K562 (cell line): Measurements from ENCODE around the gene TBXA2R. TPM values are rescaled to one million over a fixed set of nuclear protein-coding genes. Genes with fewer than 3 reads are reported as not detected.

ENCODE experiments used
- FOXK1 ChIP-seq: sonication (generic); formaldehyde crosslinking; IDR thresholded peaks from 2 replicates; pipeline ENCODE4 v1.8.0; 2022; ENCODE audit warnings: missing genetic modification reagents, mild to moderate bottlenecking, borderline replicate concordance
- HCFC1 ChIP-seq: IDR thresholded peaks from 2 replicates; pipeline ENCODE4 v1.6.1; 2012; ENCODE audit warnings: low read depth, low read length, improper control_type of control experiment
- JUN ChIP-seq, 2 experiments: sonication (generic) in 1 of 2; formaldehyde crosslinking in 1 of 2; IDR thresholded peaks; 2 replicates each; pipeline versions ENCODE4 v1.6.1 to v1.8.0; 2012 to 2022; ENCODE audit warnings: borderline replicate concordance in 2 of 2, mild to moderate bottlenecking in 2 of 2, improper control_type of control experiment in 1 of 2, low read depth in 1 of 2, low read length in 1 of 2, missing genetic modification reagents in 1 of 2
- LEF1 ChIP-seq: fragments of 450-650 bp; IDR thresholded peaks from 2 replicates; pipeline ENCODE4 v1.6.1; 2016; ENCODE audit warnings: mild to moderate bottlenecking
- POLR2H ChIP-seq: IDR thresholded peaks from 2 replicates; pipeline ENCODE4 v1.6.1; 2016; ENCODE audit warnings: missing genetic modification characterization, low read depth, mild to moderate bottlenecking, control low read depth, missing compliant biosample characterization, moderate library complexity
- RBM39 ChIP-seq: fragments of 200-400 bp; formaldehyde crosslinking; optimal IDR thresholded peaks from 2 replicates; pipeline ENCODE3; 2018; ENCODE audit warnings: low read depth, low read length
- RERE ChIP-seq: sonication (generic); formaldehyde crosslinking; IDR thresholded peaks from 2 replicates; pipeline ENCODE4 v1.8.0; 2023; ENCODE audit warnings: missing genetic modification reagents, mild to moderate bottlenecking, borderline replicate concordance
- SRF ChIP-seq, 2 experiments: fragments of 250-450, 450-650 bp in 1 of 2; sonication (Bioruptor Pico) in 1 of 2; sonication (generic) in 1 of 2; formaldehyde crosslinking; IDR thresholded peaks; 2 replicates each; pipeline versions ENCODE4 v1.5.0 to v1.5.1; 2020 to 2022; ENCODE audit warnings: mild to moderate bottlenecking in 1 of 2, missing genetic modification reagents in 1 of 2
- STAG1 ChIP-seq: sonication (generic); formaldehyde crosslinking; IDR thresholded peaks from 2 replicates; pipeline ENCODE4 v1.5.0; 2020; ENCODE audit warnings: missing genetic modification reagents, borderline replicate concordance
- TCFL5 ChIP-seq: fragments of 250-450 bp; sonication (Bioruptor Pico); conservative IDR thresholded peaks from 2 replicates; pipeline ENCODE4 v1.6.1; 2021; ENCODE audit warnings: mild to moderate bottlenecking, moderate library complexity, matching md5 sums
- TOE1 ChIP-seq, 2 experiments: fragments of 450-650 bp in 1 of 2; sonication (generic) in 1 of 2; formaldehyde crosslinking in 1 of 2; IDR thresholded peaks; 2 replicates each; pipeline versions ENCODE4 v1.7.1 to v1.8.0; 2016 to 2022; ENCODE audit warnings: borderline replicate concordance in 2 of 2, mild to moderate bottlenecking in 2 of 2, antibody characterized with exemption in 1 of 2, inconsistent platforms in 1 of 2, low read depth in 1 of 2, missing genetic modification reagents in 1 of 2, moderate library complexity in 1 of 2
- ZNF696 ChIP-seq: fragments of 250-450 bp; sonication (Bioruptor Pico); conservative IDR thresholded peaks from 2 replicates; pipeline ENCODE4 v1.4.0; 2020; ENCODE audit warnings: mild to moderate bottlenecking, moderate library complexity
- polyA plus RNA-seq, 8 experiments: library from polyadenylated mRNA; depleted of rRNA in 4 of 8; stranded (reverse) in 5 of 8; unstranded in 3 of 8; fragments of >200 nt; fragmentation: Nextera tagmentation in 2 of 8; fragmentation: Illumina TruSeq in 1 of 8; extraction: Ambion mirVana in 2 of 8; extraction: Trizol in 1 of 8; gene quantifications; 2 replicates each; pipeline versions ENCODE4 v1.2.1 to v1.2.3, GENCODE V29; 2011 to 2014; ENCODE audit warnings: inconsistent platforms in 1 of 8, missing spikeins in 1 of 8
- total RNA-seq, 7 experiments: library from RNA; depleted of rRNA in 6 of 7; stranded (reverse); fragments of >200 nt in 6 of 7; fragmentation: Illumina TruSeq in 2 of 7; extraction: Trizol in 2 of 7; gene quantifications; 2 replicates each; pipeline versions ENCODE4 v1.2.1 to v1.2.3, GENCODE V29; 2011 to 2021; ENCODE audit warnings: low replicate concordance in 1 of 7
- TF ChIP-seq, protein P1 (sequence below): fragments of 450-650 bp; conservative IDR thresholded peaks from 2 replicates; pipeline ENCODE4 v1.6.1; 2016; ENCODE audit warnings: missing genetic modification characterization, low read depth, mild to moderate bottlenecking, missing compliant biosample characterization, moderate library complexity
- TF ChIP-seq, protein P2 (sequence below): fragments of 450-650 bp; IDR thresholded peaks from 2 replicates; pipeline ENCODE4 v1.6.1; 2017; ENCODE audit warnings: antibody characterized with exemption, mild to moderate bottlenecking

TBXA2R gene
- total and polyA plus RNA-seq, 9 of the 15 experiments (the other 6 are each of a cell fraction or from before 2014, with no cell fraction given), result 1.5 to 24.0 (median 2.8) TPM

GRCh38 chr19:3626473-3627350 lies 20.0 kb upstream of the TBXA2R start, which contains the start of gene CACTIN (continued):
- TF ChIP-seq FOXK1 (0 out of 2 replicates have a peak, but pooled peaks have one; percentile 42), STAG1 (CRISPR knock-in tag) (no peak), TCFL5 (CRISPR knock-in tag) (no peak), RBM39 (no peak), HCFC1 (peak; percentile 89), LEF1 (no peak), ZNF696 (CRISPR knock-in tag) (no peak), JUN (IDR thresholded peaks at IDR 0.05; ENCODE audit: borderline replicate concordance, low read depth, low read length) (no peak), JUN (CRISPR knock-in tag; IDR thresholded peaks at IDR 0.05; ENCODE audit: borderline replicate concordance) (no peak; the same call in 1 of the 2 replicates), POLR2H (tag) (no peak), RERE (CRISPR knock-in tag) (0 out of 2 replicates have a peak, but pooled peaks have one; percentile 41), SRF (CRISPR knock-in tag; IDR thresholded peaks at IDR 0.05) (peak in 1 of 2 experiments; percentile 81; a peak in 1 of 4 replicates), TOE1 (IDR thresholded peaks at IDR 0.05; ENCODE audit: borderline replicate concordance) (peak; percentile 98), TOE1 (CRISPR knock-in tag; IDR thresholded peaks at IDR 0.05; ENCODE audit: borderline replicate concordance, low read depth) (no peak)
- TF ChIP-seq, protein P1, sequence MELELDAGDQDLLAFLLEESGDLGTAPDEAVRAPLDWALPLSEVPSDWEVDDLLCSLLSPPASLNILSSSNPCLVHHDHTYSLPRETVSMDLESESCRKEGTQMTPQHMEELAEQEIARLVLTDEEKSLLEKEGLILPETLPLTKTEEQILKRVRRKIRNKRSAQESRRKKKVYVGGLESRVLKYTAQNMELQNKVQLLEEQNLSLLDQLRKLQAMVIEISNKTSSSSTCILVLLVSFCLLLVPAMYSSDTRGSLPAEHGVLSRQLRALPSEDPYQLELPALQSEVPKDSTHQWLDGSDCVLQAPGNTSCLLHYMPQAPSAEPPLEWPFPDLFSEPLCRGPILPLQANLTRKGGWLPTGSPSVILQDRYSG (tag), result no peak
- TF ChIP-seq, protein P2, sequence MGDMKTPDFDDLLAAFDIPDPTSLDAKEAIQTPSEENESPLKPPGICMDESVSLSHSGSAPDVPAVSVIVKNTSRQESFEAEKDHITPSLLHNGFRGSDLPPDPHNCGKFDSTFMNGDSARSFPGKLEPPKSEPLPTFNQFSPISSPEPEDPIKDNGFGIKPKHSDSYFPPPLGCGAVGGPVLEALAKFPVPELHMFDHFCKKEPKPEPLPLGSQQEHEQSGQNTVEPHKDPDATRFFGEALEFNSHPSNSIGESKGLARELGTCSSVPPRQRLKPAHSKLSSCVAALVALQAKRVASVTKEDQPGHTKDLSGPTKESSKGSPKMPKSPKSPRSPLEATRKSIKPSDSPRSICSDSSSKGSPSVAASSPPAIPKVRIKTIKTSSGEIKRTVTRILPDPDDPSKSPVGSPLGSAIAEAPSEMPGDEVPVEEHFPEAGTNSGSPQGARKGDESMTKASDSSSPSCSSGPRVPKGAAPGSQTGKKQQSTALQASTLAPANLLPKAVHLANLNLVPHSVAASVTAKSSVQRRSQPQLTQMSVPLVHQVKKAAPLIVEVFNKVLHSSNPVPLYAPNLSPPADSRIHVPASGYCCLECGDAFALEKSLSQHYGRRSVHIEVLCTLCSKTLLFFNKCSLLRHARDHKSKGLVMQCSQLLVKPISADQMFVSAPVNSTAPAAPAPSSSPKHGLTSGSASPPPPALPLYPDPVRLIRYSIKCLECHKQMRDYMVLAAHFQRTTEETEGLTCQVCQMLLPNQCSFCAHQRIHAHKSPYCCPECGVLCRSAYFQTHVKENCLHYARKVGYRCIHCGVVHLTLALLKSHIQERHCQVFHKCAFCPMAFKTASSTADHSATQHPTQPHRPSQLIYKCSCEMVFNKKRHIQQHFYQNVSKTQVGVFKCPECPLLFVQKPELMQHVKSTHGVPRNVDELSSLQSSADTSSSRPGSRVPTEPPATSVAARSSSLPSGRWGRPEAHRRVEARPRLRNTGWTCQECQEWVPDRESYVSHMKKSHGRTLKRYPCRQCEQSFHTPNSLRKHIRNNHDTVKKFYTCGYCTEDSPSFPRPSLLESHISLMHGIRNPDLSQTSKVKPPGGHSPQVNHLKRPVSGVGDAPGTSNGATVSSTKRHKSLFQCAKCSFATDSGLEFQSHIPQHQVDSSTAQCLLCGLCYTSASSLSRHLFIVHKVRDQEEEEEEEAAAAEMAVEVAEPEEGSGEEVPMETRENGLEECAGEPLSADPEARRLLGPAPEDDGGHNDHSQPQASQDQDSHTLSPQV, result no peak
